Measurements from ENCODE around the gene CD300LD.

Gene CD300LD

GRCh38 chr17:74542727-74543383 lies 49.2 kb downstream of the CD300LD start:
- no peak for DNase-seq

GRCh38 chr17:74542166-74542565 lies 49.9 kb downstream of the CD300LD start:
- no peak for DNase-seq

- DNase-seq = no peak
Observed at GRCh38 chr17:74541176-74542111, 50.6 kb downstream of the CD300LD start.

GRCh38 chr17:74539281-74539820 lies 52.7 kb downstream of the CD300LD start:
- DNase-seq = no peak

- no peak for DNase-seq
Observed at GRCh38 chr17:74536890-74537289, 55.2 kb downstream of the CD300LD start.

- no peak for DNase-seq
Observed at GRCh38 chr17:74532115-74532514, 60.0 kb downstream of the CD300LD start.

GRCh38 chr17:74531231-74531761 lies 60.8 kb downstream of the CD300LD start, which contains the start of gene CD300LB:
CD300LB (minus strand) TSS chr17:74531475; CDS start chr17:74531350, 125 bp downstream.
- DNase-seq = no peak

- DNase-seq = no peak
Observed at GRCh38 chr17:74530831-74531150, 61.3 kb downstream of the CD300LD start.

All from NCI-H1048 (cell line).